GM19372 (cell line): ENCODE data around the gene MEIG1.
A peak's percentile ranks its signal among the peaks of the same experiment; 100 is the strongest.
"Not testable (repeated sequence)": the region's sequence is repeated elsewhere in the genome, so short reads cannot be mapped to it uniquely, and the experiment has no call there.

Experiments used
- ATAC-seq: cut with Tn5 transposase; IDR thresholded peaks from one replicate; pipeline ENCODE4 v1.9.1; 2021; ENCODE audit warnings: mild to moderate bottlenecking, low read depth, moderate library complexity; ENCODE audit not compliant: unreplicated experiment

Gene MEIG1

GRCh38 chr10:14959221-14960057 lies at the start of gene MEIG1:
Gene MEIG1, plus strand, starts transcription at chr10:14959388. Its CDS starts 7,081 bp downstream, at chr10:14966469.
- ATAC-seq = peak; percentile 75

DNA sequence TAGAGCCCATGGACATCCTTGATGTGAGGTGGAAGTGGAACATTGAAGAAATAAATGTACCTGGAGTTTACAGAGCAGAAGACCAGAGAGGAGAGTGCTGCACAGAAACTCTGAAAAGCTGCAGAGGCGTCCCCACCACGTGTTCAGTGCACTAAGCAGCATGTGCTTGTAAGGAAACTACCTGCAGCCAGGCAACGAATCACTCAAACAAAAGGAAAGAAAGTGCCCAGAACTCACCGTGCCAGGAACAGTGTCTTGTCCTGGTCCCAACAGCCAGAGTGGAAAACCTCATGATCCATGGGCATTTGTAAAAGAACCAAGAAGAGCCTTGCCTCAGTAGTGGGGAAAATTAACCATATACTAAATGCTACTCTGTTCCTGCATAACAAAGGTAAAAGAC lies 48.2 kb upstream of the MEIG1 start:
- ATAC-seq = no peak

GRCh38 chr10:14911801-14912200 lies 47.4 kb upstream of the MEIG1 start:
- no peak for ATAC-seq

- ATAC-seq = no peak
Measured at GRCh38 chr10:14916600-14916999, 42.6 kb upstream of the MEIG1 start.

DNA sequence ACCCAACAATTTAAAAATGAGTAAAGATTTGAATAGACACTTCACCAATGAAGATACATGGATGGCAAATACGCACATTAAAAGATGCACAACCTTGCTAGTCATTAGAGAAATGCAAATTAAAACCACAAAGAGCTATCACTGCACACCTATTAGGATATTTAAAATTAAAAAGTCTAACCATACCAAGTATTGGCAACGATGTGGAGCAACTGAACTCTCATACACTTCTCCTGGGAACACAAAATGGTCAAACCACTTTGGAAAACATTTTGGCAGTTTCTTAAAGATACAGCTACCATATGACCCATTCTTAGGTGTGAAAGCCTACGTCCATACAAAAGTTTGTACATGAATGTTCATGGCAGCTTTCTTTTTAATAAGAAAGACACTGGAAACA lies 41.4 kb upstream of the MEIG1 start:
- no peak for ATAC-seq

DNA sequence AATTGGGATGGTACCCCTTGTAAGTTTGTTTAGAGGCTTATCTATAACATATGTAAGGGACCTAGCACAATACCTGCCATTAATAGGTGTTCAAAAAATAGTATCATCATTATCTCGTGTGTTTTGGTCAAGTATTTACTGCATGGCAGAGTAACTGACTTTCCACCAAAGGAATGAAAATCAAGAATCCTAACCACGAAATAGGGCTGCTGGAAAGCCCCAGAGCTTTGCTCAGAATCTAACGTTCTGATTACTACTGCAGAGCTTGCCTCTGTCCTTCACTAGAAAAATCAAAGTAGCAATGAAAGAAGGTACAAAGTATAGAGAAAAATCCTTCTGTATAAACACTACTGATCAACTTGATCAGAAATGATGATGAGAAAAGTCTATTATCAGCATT lies 40.2 kb upstream of the MEIG1 start:
- ATAC-seq = no peak

GRCh38 chr10:14924013-14924412 lies 35.2 kb upstream of the MEIG1 start:
- no peak for ATAC-seq

DNA sequence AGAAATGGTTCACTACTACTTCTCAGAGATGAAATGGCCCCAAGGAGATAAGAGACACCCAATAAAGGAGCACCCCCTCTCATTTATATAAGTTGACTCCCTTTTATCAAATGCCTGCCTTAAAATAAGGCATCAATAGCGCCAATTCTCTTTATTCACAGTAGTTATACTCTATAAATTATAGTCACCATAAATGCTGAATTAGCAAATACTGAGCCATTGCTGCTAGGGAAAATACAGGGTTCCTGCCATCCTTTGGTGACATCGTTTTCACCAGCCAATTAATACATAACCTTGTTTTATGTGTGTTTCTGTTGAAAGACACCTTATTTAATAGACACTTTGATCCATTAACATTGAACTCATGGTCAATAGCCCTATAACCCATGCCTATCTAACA lies 33.9 kb upstream of the MEIG1 start:
- no peak for ATAC-seq

GRCh38 chr10:14926061-14926470 lies 33.1 kb upstream of the MEIG1 start:
- ATAC-seq = peak; percentile 27

- peak; percentile 97 for ATAC-seq
Measured at GRCh38 chr10:14926722-14927416, 32.3 kb upstream of the MEIG1 start.

- ATAC-seq = no peak
Measured at GRCh38 chr10:14930610-14931009, 28.6 kb upstream of the MEIG1 start.

DNA sequence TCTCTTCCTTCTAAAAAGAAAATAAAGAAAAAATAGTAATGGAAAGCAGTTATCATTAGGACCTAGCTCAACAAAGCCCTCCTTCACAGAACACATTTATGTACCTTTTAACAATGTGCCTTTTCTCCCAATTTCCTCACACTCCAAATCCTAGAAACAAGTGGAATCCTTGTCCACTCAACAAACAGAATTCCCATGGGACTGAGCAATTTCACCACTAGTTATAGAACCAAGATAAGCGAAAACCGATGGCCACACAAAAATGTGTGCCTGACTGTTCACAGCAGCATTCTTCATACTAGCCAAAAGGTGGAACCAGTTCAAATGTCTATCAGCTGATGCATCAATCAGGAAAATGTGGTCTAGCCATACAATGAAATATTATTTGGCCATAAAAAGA lies 22.6 kb upstream of the MEIG1 start:
- no peak for ATAC-seq

DNA sequence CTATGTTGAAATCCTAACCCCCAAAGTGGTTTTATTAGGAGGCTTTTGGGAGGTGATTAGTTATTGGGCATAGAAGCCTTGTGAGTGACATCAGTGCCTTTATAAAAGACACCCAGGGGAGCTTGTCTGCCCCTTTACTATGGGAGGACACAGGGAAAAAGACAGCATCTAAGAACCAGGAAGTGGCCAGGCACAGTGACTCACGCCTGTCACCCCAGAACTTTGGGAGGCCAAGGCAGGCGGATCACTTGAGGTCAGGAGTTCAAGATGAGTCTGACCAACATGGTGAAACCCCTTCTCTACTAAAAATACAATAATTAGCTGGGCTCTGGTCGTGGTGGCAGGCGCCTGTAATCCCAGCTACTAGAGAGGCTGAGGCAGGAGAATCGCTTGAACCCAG lies 20.2 kb upstream of the MEIG1 start:
- ATAC-seq = not testable (repeated sequence)

DNA sequence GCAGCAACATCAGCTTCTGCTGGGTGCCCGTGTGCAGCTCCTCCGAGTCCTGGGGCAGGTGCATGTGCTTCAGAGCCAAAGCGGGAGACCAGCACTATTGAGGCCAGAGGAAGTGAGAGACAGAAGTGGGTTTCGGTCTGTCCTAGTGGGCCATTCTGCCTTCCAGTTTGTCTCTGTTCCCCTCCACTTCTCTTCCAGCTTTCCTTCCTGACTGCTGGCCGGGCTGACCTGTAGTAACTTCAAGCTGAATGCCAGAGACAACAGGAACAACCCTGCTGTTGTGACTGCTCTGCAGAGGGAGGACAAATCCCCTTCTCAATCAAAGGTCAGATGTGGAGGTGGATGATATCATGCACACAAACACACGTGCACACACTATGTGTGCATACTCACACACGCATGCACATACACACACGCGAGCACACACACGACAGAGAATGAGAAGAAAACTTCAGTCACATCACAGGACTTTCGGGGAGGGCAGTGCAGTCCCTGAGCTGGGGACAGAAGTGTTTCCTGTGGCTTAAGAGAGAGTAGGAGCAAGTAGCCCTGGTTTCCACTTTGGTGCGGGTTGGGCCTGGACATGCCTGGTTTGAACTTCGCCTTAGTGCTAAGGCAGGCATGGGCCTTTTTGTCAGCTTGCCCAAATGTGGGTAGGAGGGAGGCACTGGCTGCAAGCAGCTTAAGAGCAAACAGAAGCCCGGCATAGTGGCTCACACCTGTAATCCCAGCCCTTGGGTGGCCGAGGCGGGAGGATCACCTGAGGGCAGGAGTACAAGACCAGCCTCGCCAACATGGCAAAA lies 16.8 kb upstream of the MEIG1 start:
- ATAC-seq = peak; percentile 90

DNA sequence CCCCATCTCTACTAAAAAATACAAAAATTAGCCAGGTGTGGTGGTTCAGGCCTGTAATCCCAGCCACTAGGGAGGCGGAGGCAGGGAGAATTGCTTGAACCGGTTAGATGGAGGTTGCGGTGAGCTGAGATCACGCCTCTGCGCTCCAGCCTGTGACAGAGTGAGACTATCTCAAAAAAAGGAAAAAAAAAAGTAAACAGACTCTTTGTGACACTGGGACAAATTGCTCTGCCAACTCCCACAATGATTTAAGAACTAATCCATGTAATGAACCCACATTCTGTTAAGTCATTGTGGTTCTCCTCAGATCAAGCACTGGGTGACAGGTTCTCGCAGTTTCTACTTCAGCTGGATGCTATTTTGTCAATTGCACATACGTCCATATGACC lies 16.2 kb upstream of the MEIG1 start:
- ATAC-seq = not testable (repeated sequence)

GRCh38 chr10:14945108-14945507 lies 14.1 kb upstream of the MEIG1 start:
- ATAC-seq = no peak

- no peak for ATAC-seq
Measured at GRCh38 chr10:14947268-14947667, 11.9 kb upstream of the MEIG1 start.

GRCh38 chr10:14949291-14949690 lies 9.9 kb upstream of the MEIG1 start:
- ATAC-seq = no peak

- no peak for ATAC-seq
Measured at GRCh38 chr10:14952851-14953423, 6.3 kb upstream of the MEIG1 start.

DNA sequence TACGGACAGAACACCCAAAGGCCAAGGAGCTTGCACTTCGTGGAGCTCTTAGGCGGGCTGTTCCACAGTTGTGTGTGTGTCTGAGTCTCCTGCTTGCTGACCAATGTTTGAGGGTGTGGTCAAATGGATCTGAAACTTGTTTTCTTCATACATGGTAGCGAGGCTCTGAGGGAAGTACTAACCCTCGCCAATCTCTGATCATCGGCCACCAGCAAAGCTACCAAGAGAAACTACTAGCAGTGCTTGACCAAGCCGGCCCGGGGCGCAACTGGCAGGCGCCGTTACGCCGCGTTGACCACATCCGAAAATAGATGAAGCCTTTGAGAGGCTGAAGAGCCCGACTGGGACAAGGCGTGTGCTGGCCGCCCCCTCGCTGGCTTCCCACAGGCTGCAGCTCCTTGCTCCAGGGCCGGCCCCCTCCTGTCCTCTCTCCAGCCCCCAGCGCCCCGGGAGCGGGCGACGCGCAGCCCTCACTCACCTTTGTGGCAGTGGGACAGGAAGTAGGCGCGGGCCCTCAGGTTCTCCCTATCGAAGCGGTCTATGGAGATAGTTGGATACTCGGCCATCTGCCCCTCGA lies 5.7 kb upstream of the MEIG1 start:
- ATAC-seq = peak; percentile 36
